Body of pancreas (tissue), 4 donors: ENCODE data around the gene STX19. TPM values are rescaled to one million over a fixed set of nuclear protein-coding genes. Genes with fewer than 3 reads are reported as not detected.

Experiments used
- ATAC-seq: fragments of 150-250 bp; one replicate; pipeline ENCODE4 v1.9.1; 2016
- DNase-seq, 4 donors: peaks; one replicate each; pipeline ENCODE4 v3.0.0-alpha.2; 2019
- H3K27ac ChIP-seq, 4 donors: fragments of 200-600 bp; sonication (generic); 1 replicate in 3 of 4; 2 replicates in 1 of 4; pipeline versions ENCODE4 v1.5.1 to v1.6.1; 2016 to 2019; ENCODE audit warnings: mild to moderate bottlenecking in 1 of 4, mixed read lengths in 1 of 4, moderate library complexity in 1 of 4
- H3K27me3 ChIP-seq, 2 donors: fragments of 200-600 bp; sonication (generic); one replicate each; pipeline ENCODE4 v1.6.0; 2016; ENCODE audit warnings: mild to moderate bottlenecking in 1 of 2
- H3K36me3 ChIP-seq, 2 donors: fragments of 200-600 bp; sonication (generic); replicated peaks in 1 of 2; 2 replicates each; pipeline ENCODE4 v1.5.1; 2016; ENCODE audit warnings: low read depth in 2 of 2; ENCODE audit not compliant: insufficient read depth in 1 of 2
- H3K4me1 ChIP-seq: fragments of 200-600 bp; sonication (generic); one replicate; pipeline ENCODE4 v1.6.0; 2016
- H3K4me3 ChIP-seq, 2 donors: fragments of 200-600 bp; sonication (generic); 1 replicate in 1 of 2; 2 replicates in 1 of 2; pipeline ENCODE4 v1.5.1; 2016 to 2019
- H3K9me3 ChIP-seq, 3 donors: fragments of 200-600 bp; sonication (generic); 1 replicate in 2 of 3; 2 replicates in 1 of 3; pipeline ENCODE4 v1.5.1; 2016
- POLR2A ChIP-seq, 3 donors: fragments of 450-650 bp; IDR thresholded peaks; one replicate each; pipeline ENCODE4 v1.6.1; 2016; ENCODE audit warnings: antibody characterized with exemption in 3 of 3, mild to moderate bottlenecking in 2 of 3
- WGBS, 2 donors: methylation state at CpG; one replicate each; pipeline ENCODE4 v1.1.5; 2017; 5-methylcytosine and 5-hydroxymethylcytosine counted together
- intact Hi-C: fragments of 100-400 bp; cut with DNase I; formaldehyde crosslinking; loops from one replicate; pipeline ENCODE4 v1.15.1; 2023
- total RNA-seq, 2 donors: library from RNA; depleted of rRNA; stranded (reverse); fragments of >200 nt; gene quantifications; one replicate each; pipeline ENCODE4 v1.1.0, GENCODE V29; 2016
- TF ChIP-seq, protein P1 (sequence below), 7 experiments: fragments of 450-650 bp in 4 of 7; fragments of 200-600 bp in 3 of 7; sonication (generic) in 3 of 7; IDR thresholded peaks; one replicate each; pipeline ENCODE4 v1.5.1; 2016 to 2019; ENCODE audit warnings: antibody characterized with exemption in 7 of 7

Gene STX19
- total RNA-seq, 2 donors from 2014 or later: 0.66 to 2.1 TPM

GRCh38 chr3:94036909-94037507 is 8.6 kb upstream of the STX19 start:
- DNase-seq (no peak), ATAC-seq (peak; percentile 42)
- H3K4me1 ChIP-seq: no peaks in the 10 kb centered on the region
- intact Hi-C loops: no loop called here
- H3K9me3 ChIP-seq: no peaks in the 10 kb centered on the region
- no peak overlapping the region for H3K4me3 ChIP-seq
- 79 to 84% methylated on average over 3 of the region's 3 CpGs for WGBS, 2 donors
- no peak overlapping the region for H3K27ac ChIP-seq
- no peaks in the 10 kb centered on the region for H3K27me3 ChIP-seq
- TF ChIP-seq, protein P1, sequence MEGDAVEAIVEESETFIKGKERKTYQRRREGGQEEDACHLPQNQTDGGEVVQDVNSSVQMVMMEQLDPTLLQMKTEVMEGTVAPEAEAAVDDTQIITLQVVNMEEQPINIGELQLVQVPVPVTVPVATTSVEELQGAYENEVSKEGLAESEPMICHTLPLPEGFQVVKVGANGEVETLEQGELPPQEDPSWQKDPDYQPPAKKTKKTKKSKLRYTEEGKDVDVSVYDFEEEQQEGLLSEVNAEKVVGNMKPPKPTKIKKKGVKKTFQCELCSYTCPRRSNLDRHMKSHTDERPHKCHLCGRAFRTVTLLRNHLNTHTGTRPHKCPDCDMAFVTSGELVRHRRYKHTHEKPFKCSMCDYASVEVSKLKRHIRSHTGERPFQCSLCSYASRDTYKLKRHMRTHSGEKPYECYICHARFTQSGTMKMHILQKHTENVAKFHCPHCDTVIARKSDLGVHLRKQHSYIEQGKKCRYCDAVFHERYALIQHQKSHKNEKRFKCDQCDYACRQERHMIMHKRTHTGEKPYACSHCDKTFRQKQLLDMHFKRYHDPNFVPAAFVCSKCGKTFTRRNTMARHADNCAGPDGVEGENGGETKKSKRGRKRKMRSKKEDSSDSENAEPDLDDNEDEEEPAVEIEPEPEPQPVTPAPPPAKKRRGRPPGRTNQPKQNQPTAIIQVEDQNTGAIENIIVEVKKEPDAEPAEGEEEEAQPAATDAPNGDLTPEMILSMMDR (IDR thresholded peaks at IDR 0.05): peak in 5 of 7 experiments; percentile 25 to 40 (median 35)
- no peak for TF ChIP-seq POLR2A (IDR thresholded peaks at IDR 0.05)
- H3K36me3 ChIP-seq: no peaks in the 10 kb centered on the region

DNA sequence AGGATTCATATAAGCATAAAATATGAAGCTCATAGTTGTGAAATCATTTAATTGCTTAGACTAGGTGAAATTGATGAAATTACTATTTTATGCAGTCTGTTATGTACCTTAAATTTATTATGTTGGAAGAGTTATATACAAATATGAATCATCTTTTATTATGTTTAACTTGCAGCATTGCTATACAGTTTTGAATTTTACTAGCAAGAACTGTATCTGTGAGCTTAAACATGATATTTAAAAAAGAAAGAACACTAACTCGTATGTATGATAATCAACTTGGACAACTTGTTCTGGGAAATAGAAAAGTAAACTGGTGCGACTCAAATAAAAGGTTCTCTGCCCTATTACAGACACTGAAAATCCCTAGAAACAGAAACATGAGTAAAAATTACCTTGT is 1.8 kb downstream of the STX19 start:
- no peak for TF ChIP-seq POLR2A (IDR thresholded peaks at IDR 0.05)
- TF ChIP-seq, protein P1 (IDR thresholded peaks at IDR 0.05): no peak
- Histone ChIP-seq H3K36me3 (no peaks in the 10 kb centered on the region), H3K9me3 (no peaks in the 10 kb centered on the region), H3K27ac (peak overlapping the region in 2 of 4 donors; percentile 8 to 61), H3K4me3 (no peak overlapping the region), H3K27me3 (no peaks in the 10 kb centered on the region), H3K4me1 (peaks cover 21% of the 10 kb centered on the region)
- WGBS, 2 donors: 16 to 23% methylated on average over 2 of the region's 2 CpGs
- intact Hi-C loops: no loop called here
- ATAC-seq: no peak
- DNase-seq: no peak

GRCh38 chr3:94024385-94024784 is 4.0 kb downstream of the STX19 start:
- Histone ChIP-seq H3K27me3 (no peaks in the 10 kb centered on the region), H3K4me1 (peaks cover 30% of the 10 kb centered on the region), H3K9me3 (no peaks in the 10 kb centered on the region), H3K27ac (no peak overlapping the region), H3K4me3 (no peak overlapping the region), H3K36me3 (no peaks in the 10 kb centered on the region)
- 76 to 87% methylated on average over 3 of the region's 3 CpGs for WGBS, 2 donors
- ATAC-seq: no peak
- intact Hi-C loops: no loop called here
- DNase-seq: no peak
- TF ChIP-seq, protein P1 (IDR thresholded peaks at IDR 0.05): no peak
- TF ChIP-seq POLR2A (IDR thresholded peaks at IDR 0.05): no peak

GRCh38 chr3:94020293-94020692 is 8.1 kb downstream of the STX19 start:
- H3K4me1 ChIP-seq: peaks cover 16% of the 10 kb centered on the region
- intact Hi-C loops: no loop called here
- no peaks in the 10 kb centered on the region for H3K36me3 ChIP-seq
- H3K9me3 ChIP-seq: no peaks in the 10 kb centered on the region
- TF ChIP-seq, protein P1 (IDR thresholded peaks at IDR 0.05): no peak
- no peak for TF ChIP-seq POLR2A (IDR thresholded peaks at IDR 0.05)
- 46 to 54% methylated on average over 3 of the region's 3 CpGs for WGBS, 2 donors
- peak overlapping the region in 1 of 4 donors; percentile 12 for H3K27ac ChIP-seq
- ATAC-seq: no peak
- H3K4me3 ChIP-seq: no peak overlapping the region
- no peaks in the 10 kb centered on the region for H3K27me3 ChIP-seq
- DNase-seq: no peak

DNA sequence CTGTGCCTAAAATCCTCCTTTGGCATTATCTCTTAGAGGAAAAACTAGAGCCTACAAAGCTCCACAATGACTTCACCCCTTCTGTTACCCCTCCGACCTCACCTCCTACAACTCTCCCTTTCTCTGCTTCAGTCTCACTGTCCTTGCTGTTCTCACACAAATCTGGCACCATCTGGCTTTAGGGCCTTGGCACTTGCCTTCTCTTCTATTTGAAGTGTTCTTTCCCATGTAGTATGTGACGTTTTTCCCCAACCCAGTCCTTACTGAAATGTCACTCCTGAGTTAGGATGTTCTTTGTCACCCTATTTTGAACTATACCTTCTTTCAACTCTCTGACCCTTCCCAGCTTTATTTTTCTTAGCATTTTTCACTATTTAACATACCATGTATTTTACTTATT is 8.7 kb downstream of the STX19 start:
- Histone ChIP-seq H3K36me3 (no peaks in the 10 kb centered on the region), H3K9me3 (no peaks in the 10 kb centered on the region), H3K4me1 (peaks cover 13% of the 10 kb centered on the region), H3K27ac (peak overlapping the region in 1 of 4 donors; percentile 8), H3K27me3 (no peaks in the 10 kb centered on the region), H3K4me3 (no peak overlapping the region)
- DNase-seq (no peak), ATAC-seq (no peak)
- TF ChIP-seq POLR2A (IDR thresholded peaks at IDR 0.05): no peak
- TF ChIP-seq, protein P1 (IDR thresholded peaks at IDR 0.05): no peak
- 68 to 72% methylated on average over 2 of the region's 2 CpGs for WGBS, 2 donors
- intact Hi-C loops: no loop called here
